HG02678 (cell line): ENCODE measurements around the gene BOC.
"Not testable (repeated sequence)": the region's sequence is repeated elsewhere in the genome, so short reads cannot be mapped to it uniquely, and the experiment has no call there.

Source experiments
- ATAC-seq: cut with Tn5 transposase; IDR thresholded peaks from one replicate; pipeline ENCODE4 v1.9.1; 2021; ENCODE audit warnings: mild to moderate bottlenecking, moderate library complexity; ENCODE audit not compliant: unreplicated experiment

The BOC gene

GRCh38 chr3:113211330-113212149 is at the start of gene BOC:
TSS of gene BOC (plus strand) at chr3:113211557. CDS start at chr3:113249803, 38,246 bp downstream.
- ATAC-seq, result no peak

- no peak for ATAC-seq
These were observed 49.7 kb upstream of the BOC start for GRCh38 chr3:113161661-113162060.

GRCh38 chr3:113163152-113163551 is 48.2 kb upstream of the BOC start:
- ATAC-seq, result no peak

GRCh38 chr3:113165841-113166240 is 45.5 kb upstream of the BOC start:
- no peak for ATAC-seq

GRCh38 chr3:113166357-113166718 is 45.0 kb upstream of the BOC start:
- ATAC-seq, result no peak

GRCh38 chr3:113166719-113167492 is 44.5 kb upstream of the BOC start:
- ATAC-seq, result no peak

- no peak for ATAC-seq
These were observed 43.2 kb upstream of the BOC start for GRCh38 chr3:113167825-113168801.

GRCh38 chr3:113169891-113170452 is 41.4 kb upstream of the BOC start:
- ATAC-seq, result no peak

- no peak for ATAC-seq
These were observed 40.6 kb upstream of the BOC start for GRCh38 chr3:113170771-113171170.

- ATAC-seq, result not testable (repeated sequence)
These were observed 39.6 kb upstream of the BOC start for GRCh38 chr3:113171675-113172300.

- ATAC-seq, result no peak
These were observed 38.3 kb upstream of the BOC start for GRCh38 chr3:113173102-113173501.

- ATAC-seq, result no peak
These were observed 37.1 kb upstream of the BOC start for GRCh38 chr3:113174304-113174703.

GRCh38 chr3:113174801-113175485 is 36.4 kb upstream of the BOC start:
- no peak for ATAC-seq

- no peak for ATAC-seq
These were observed 33.8 kb upstream of the BOC start for GRCh38 chr3:113177526-113177925.

- ATAC-seq, result no peak
These were observed 32.0 kb upstream of the BOC start for GRCh38 chr3:113179235-113179824.

- no peak for ATAC-seq
These were observed 27.4 kb upstream of the BOC start for GRCh38 chr3:113183748-113184661.

GRCh38 chr3:113185194-113185835 is 26.0 kb upstream of the BOC start:
- ATAC-seq, result no peak

- ATAC-seq, result no peak
These were observed 24.8 kb upstream of the BOC start for GRCh38 chr3:113186566-113186965.
